ENCODE measurements around the gene USP14. TPM values are rescaled to one million over a fixed set of nuclear protein-coding genes. Genes with fewer than 3 reads are reported as not detected.
"Not testable (repeated sequence)": the region's sequence is repeated elsewhere in the genome, so short reads cannot be mapped to it uniquely, and the experiment has no call there.

The USP14 gene
- polyA plus RNA-seq (ENCODE audit: insufficient read length in 3 of 3): 10 to 100 TPM; 57.1 to 69.6 (median 62.5) TPM
- long read RNA-seq, donor 1, full-length matches to known transcripts: 9 of 9 reads
- long read RNA-seq, donor 1, partial matches to known transcripts: 0 of 9 reads
- long read RNA-seq, donor 1, other reads (novel, unspliced or antisense): 0 of 9 reads
- long read RNA-seq, donor 2, full-length matches to known transcripts: 3 of 3 reads
- long read RNA-seq, donor 2, partial matches to known transcripts: 0 of 3 reads
- long read RNA-seq, donor 2, other reads (novel, unspliced or antisense): 0 of 3 reads
- long read RNA-seq, donor 3, full-length matches to known transcripts: 13 of 13 reads
- long read RNA-seq, donor 3, partial matches to known transcripts: 0 of 13 reads
- long read RNA-seq, donor 3, other reads (novel, unspliced or antisense): 0 of 13 reads
- long read RNA-seq, donor 4, full-length matches to known transcripts: 8 of 8 reads
- long read RNA-seq, donor 4, partial matches to known transcripts: 0 of 8 reads
- long read RNA-seq, donor 4, other reads (novel, unspliced or antisense): 0 of 8 reads
- long read RNA-seq, donor 5: 0 reads
- long read RNA-seq, donor 6, full-length matches to known transcripts: 5 of 5 reads
- long read RNA-seq, donor 6, partial matches to known transcripts: 0 of 5 reads
- long read RNA-seq, donor 6, other reads (novel, unspliced or antisense): 0 of 5 reads
- long read RNA-seq, donor 7, full-length matches to known transcripts: 7 of 7 reads
- long read RNA-seq, donor 7, partial matches to known transcripts: 0 of 7 reads
- long read RNA-seq, donor 7, other reads (novel, unspliced or antisense): 0 of 7 reads
- long read RNA-seq, donor 8: 0 reads
- long read RNA-seq, donor 9, full-length matches to known transcripts: 7 of 7 reads
- long read RNA-seq, donor 9, partial matches to known transcripts: 0 of 7 reads
- long read RNA-seq, donor 9, other reads (novel, unspliced or antisense): 0 of 7 reads
- long read RNA-seq, donor 10, full-length matches to known transcripts: 11 of 24 reads
- long read RNA-seq, donor 10, partial matches to known transcripts: 6 of 24 reads
- long read RNA-seq, donor 10, other reads (novel, unspliced or antisense): 7 of 24 reads
- long read RNA-seq, donor 11, full-length matches to known transcripts: 8 of 8 reads
- long read RNA-seq, donor 11, partial matches to known transcripts: 0 of 8 reads
- long read RNA-seq, donor 11, other reads (novel, unspliced or antisense): 0 of 8 reads
- long read RNA-seq, donor 12, full-length matches to known transcripts: 2 of 10 reads
- long read RNA-seq, donor 12, partial matches to known transcripts: 8 of 10 reads
- long read RNA-seq, donor 12, other reads (novel, unspliced or antisense): 0 of 10 reads
- long read RNA-seq, donor 13: 0 reads
- long read RNA-seq, donor 14, full-length matches to known transcripts: 6 of 18 reads
- long read RNA-seq, donor 14, partial matches to known transcripts: 12 of 18 reads
- long read RNA-seq, donor 14, other reads (novel, unspliced or antisense): 0 of 18 reads
- long read RNA-seq, donor 15, full-length matches to known transcripts: 5 of 5 reads
- long read RNA-seq, donor 15, partial matches to known transcripts: 0 of 5 reads
- long read RNA-seq, donor 15, other reads (novel, unspliced or antisense): 0 of 5 reads
- long read RNA-seq, donor 16, full-length matches to known transcripts: 16 of 85 reads
- long read RNA-seq, donor 16, partial matches to known transcripts: 69 of 85 reads
- long read RNA-seq, donor 16, other reads (novel, unspliced or antisense): 0 of 85 reads

GRCh38 chr18:158128-159036 is at the start of gene USP14:
Gene USP14, plus strand, starts transcription at chr18:158557. Its CDS starts 142 bp downstream, at chr18:158699.
- peak; percentile 85 to 95 (median 93) for DNase-seq (ENCODE audit: extremely low read depth in 1 of 11, low read depth in 9 of 11, low spot score in 4 of 11)

GRCh38 chr18:108665-109063 is 49.7 kb upstream of the USP14 start:
- not testable (repeated sequence) for DNase-seq (ENCODE audit: extremely low read depth in 1 of 11, low read depth in 9 of 11, low spot score in 4 of 11)

GRCh38 chr18:109130-109921 is 49.0 kb upstream of the USP14 start:
- DNase-seq (ENCODE audit: extremely low read depth in 1 of 11, low read depth in 9 of 11, low spot score in 4 of 11): not testable (repeated sequence)

DNA sequence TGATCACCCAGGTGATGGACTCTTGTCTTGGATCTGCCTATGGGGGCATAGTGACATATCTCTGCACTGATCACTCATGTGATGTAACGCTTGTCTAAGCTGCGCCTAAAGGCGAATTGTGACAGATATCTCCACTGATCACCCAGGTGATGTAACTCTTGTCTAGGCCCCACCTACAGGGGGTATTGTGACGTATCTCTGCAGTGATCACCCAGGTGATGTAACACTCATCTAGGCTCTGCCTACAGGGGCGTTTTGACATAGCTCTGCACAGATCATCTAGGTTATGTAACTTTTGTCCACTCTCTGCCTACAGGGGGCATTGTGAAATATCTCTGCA is 48.5 kb upstream of the USP14 start:
- not testable (repeated sequence) for DNase-seq (ENCODE audit: extremely low read depth in 1 of 11, low read depth in 9 of 11, low spot score in 4 of 11)

DNA sequence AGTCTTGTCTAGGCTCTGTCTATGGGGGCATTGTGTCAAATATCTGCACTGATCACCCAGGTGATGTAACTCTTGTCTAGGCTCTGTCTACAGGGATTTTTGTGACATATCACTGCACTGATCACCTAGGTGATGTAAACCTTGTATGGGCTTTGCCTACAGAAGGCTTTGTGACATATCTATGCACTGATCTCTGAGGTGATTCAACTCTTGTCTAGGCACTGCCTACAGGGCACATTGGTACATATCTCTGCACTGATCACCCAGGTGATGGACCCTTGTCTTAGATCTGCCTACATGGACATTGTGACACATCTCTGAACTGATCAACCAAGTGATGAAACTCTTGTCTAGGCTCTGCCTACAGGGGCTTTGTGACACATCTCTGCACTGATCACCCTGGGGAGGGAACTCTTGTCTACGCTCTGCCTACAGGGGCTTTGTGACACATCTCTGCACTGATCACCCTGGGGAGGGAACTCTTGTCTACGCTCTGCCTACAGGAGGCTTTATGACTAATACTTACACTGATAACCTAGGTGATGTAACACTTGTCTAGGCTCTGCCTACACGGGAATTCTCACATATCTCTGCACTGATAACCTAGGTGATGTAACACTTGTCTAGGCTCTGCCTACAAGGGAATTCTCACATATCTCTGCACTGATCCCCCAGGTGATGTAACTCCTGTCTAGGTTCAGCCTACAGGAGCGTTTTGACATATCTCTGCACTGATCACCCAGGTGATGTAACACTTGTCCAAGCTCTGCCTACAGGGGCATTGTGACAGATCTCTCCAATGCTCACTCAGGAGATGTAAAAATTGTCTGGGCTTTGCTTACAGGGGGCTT is 47.8 kb upstream of the USP14 start:
- DNase-seq (ENCODE audit: extremely low read depth in 1 of 11, low read depth in 9 of 11, low spot score in 4 of 11): not testable (repeated sequence)

- peak in 10 of 11 donors; percentile 45 to 82 (median 58) for DNase-seq (ENCODE audit: extremely low read depth in 1 of 11, low read depth in 9 of 11, low spot score in 4 of 11)
Measured at GRCh38 chr18:111306-112014, 46.9 kb upstream of the USP14 start.

- DNase-seq (ENCODE audit: extremely low read depth in 1 of 11, low read depth in 9 of 11, low spot score in 4 of 11): not testable (repeated sequence)
Measured at GRCh38 chr18:112015-112733, 46.2 kb upstream of the USP14 start.

GRCh38 chr18:120539-121260 is 37.7 kb upstream of the USP14 start:
- not testable (repeated sequence) for DNase-seq (ENCODE audit: extremely low read depth in 1 of 11, low read depth in 9 of 11, low spot score in 4 of 11)

DNA sequence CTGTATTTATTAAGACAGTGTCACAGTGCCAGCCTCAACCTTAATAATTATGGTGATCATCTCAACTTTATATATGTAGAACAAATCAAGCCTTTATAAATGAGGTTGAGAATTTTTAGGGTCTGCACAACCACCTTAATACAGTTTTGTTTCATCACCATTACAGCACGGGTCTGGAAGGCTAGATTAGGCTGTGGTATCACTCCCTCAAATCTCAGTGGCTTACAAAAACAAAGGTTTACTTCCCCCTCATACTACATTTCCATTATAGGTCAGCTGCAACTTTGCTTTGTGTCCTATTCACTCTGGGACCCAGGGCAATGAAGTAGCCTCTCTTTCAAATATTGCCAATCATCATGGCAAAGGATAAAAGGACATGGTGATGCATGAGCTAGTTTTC is 23.3 kb upstream of the USP14 start:
- no peak for DNase-seq (ENCODE audit: extremely low read depth in 1 of 11, low read depth in 9 of 11, low spot score in 4 of 11)

GRCh38 chr18:136433-136832 is 21.9 kb upstream of the USP14 start:
- no peak for DNase-seq (ENCODE audit: extremely low read depth in 1 of 11, low read depth in 9 of 11, low spot score in 4 of 11)

DNA sequence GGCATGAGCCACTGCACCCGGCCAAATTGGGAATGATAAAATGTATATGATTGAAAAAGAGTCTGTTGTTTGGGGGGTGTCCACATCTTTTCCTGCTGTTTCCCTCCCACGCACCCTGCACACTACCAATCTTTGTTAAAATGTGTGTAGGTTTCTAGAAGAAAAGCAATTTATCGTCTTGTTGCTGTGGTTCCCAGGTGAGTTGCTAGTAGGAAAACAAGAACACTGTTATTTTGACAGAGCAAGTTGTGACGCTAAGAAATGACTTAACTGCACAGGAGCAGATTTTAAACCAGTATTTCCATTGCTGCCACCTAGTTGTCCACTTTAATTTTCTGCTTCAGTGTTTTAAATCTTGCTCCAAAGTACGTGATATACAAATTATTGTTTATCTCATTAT is 21.0 kb upstream of the USP14 start:
- DNase-seq (ENCODE audit: extremely low read depth in 1 of 11, low read depth in 9 of 11, low spot score in 4 of 11): no peak

GRCh38 chr18:140670-141266 is 17.6 kb upstream of the USP14 start:
- DNase-seq (ENCODE audit: extremely low read depth in 1 of 11, low read depth in 9 of 11, low spot score in 4 of 11): no peak

DNA sequence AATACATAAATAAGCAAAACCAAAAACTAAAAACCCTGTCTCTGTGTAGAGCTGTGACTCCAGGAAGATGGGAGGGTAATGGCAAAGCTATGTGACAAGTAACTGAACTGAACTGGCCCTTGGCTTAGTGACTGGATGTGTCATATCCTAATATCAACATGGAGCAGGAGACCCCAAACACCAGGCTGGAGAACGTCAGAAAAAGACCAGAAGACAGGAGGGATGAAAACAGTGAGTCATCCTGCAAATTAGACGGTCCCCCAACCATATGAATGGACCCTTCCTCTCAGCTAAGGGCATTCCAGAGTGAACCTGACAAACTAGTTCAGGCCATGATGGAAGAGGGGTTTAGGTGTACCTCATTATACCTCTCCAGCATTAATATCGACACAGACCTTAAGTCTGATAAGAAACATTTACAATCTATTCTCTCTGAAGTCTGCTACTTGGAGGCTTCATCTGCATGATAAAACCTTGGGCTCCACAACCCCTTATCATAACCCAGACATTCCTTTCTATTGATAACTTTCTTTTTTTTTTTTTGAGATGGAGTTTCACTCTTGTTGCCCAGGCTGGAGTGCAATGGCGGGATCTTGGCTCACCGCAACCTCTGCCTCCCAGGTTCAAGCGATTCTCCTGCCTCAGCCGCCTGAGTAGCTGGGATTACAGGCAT is 15.6 kb upstream of the USP14 start:
- DNase-seq (ENCODE audit: extremely low read depth in 1 of 11, low read depth in 9 of 11, low spot score in 4 of 11): not testable (repeated sequence)
